Thyroid gland (tissue), 4 donors: Measurements from ENCODE around the gene PLXNC1. TPM values are rescaled to one million over a fixed set of nuclear protein-coding genes. Genes with fewer than 3 reads are reported as not detected.

Experiments used
- DNase-seq, 2 donors: peaks; one replicate each; pipeline ENCODE4 v3.0.0-alpha.2; 2019
- H3K27ac ChIP-seq, 3 donors: fragments of 200-600 bp; sonication (generic); 1 replicate in 2 of 3; 2 replicates in 1 of 3; pipeline ENCODE4 v1.5.1; 2016 to 2019; ENCODE audit warnings: mild to moderate bottlenecking in 1 of 3, moderate library complexity in 1 of 3
- H3K27me3 ChIP-seq: fragments of 200-600 bp; sonication (generic); one replicate; pipeline ENCODE4 v1.5.1; 2019
- H3K36me3 ChIP-seq, 2 donors: fragments of 200-600 bp; sonication (generic); one replicate each; pipeline ENCODE4 v1.5.1; 2016 to 2019
- H3K4me1 ChIP-seq, 2 donors: fragments of 200-600 bp; sonication (generic); one replicate each; pipeline ENCODE4 v1.5.1; 2017 to 2019
- H3K4me3 ChIP-seq, 3 donors: fragments of 200-600 bp; sonication (generic); replicated peaks in 1 of 3; 1 replicate in 2 of 3; 2 replicates in 1 of 3; pipeline ENCODE4 v1.5.1; 2016; ENCODE audit warnings: mild to moderate bottlenecking in 1 of 3
- H3K9me3 ChIP-seq: fragments of 200-600 bp; sonication (generic); one replicate; pipeline ENCODE4 v1.5.1; 2017
- CTCF ChIP-seq, 6 experiments: fragments of 200-600 bp in 3 of 6; fragments of 450-650 bp in 3 of 6; sonication (generic) in 3 of 6; IDR thresholded peaks; one replicate each; pipeline ENCODE4 v1.5.1; 2016 to 2019; ENCODE audit warnings: antibody characterized with exemption in 6 of 6, mild to moderate bottlenecking in 2 of 6, inconsistent platforms in 1 of 6, moderate library complexity in 1 of 6
- POLR2A ChIP-seq, 2 donors: fragments of 450-650 bp; IDR thresholded peaks; one replicate each; pipeline ENCODE4 v1.6.1; 2017; ENCODE audit warnings: antibody characterized with exemption in 2 of 2, mild to moderate bottlenecking in 2 of 2, moderate library complexity in 1 of 2
- WGBS, 2 donors: methylation state at CpG; one replicate each; pipeline ENCODE4 v1.1.5; 2017; 5-methylcytosine and 5-hydroxymethylcytosine counted together
- intact Hi-C: fragments of 100-400 bp; cut with DNase I; formaldehyde crosslinking; loops from one replicate; pipeline ENCODE4 v1.15.1; 2023
- total RNA-seq, 4 donors: library from RNA; depleted of rRNA; stranded (reverse); fragments of >200 nt; gene quantifications; one replicate each; pipeline ENCODE4 v1.2.3, GENCODE V29; 2016

PLXNC1 gene
- total RNA-seq, 4 donors from 2014 or later, result 4.5 to 7.2 (median 5.1) TPM

- 96 to 97% methylated on average over 4 of the region's 4 CpGs for WGBS, 2 donors
- TF ChIP-seq POLR2A (IDR thresholded peaks at IDR 0.05), result no peak
- TF ChIP-seq CTCF (IDR thresholded peaks at IDR 0.05), result no peak
Measured at GRCh38 chr12:94250130-94250529, 101.8 kb downstream of the PLXNC1 start.

GRCh38 chr12:94254270-94254669, 105.9 kb downstream of the PLXNC1 start:
- no peaks in the 10 kb centered on the region for H3K4me1 ChIP-seq
- TF ChIP-seq CTCF (IDR thresholded peaks at IDR 0.05), result no peak
- TF ChIP-seq POLR2A (IDR thresholded peaks at IDR 0.05), result no peak
- WGBS, 2 donors, result 79 to 85% methylated on average over 4 of the region's 4 CpGs
- H3K9me3 ChIP-seq, result no peaks in the 10 kb centered on the region
- no peak overlapping the region for H3K4me3 ChIP-seq
- intact Hi-C loops, result no loop called here
- no peaks in the 10 kb centered on the region for H3K36me3 ChIP-seq
- no peak overlapping the region for H3K27ac ChIP-seq
- no peaks in the 10 kb centered on the region for H3K27me3 ChIP-seq
- no peak for DNase-seq

More at GRCh38 chr12:94250130-94250529, 101.8 kb downstream of the PLXNC1 start:
- Histone ChIP-seq H3K9me3 (no peaks in the 10 kb centered on the region), H3K4me1 (no peaks in the 10 kb centered on the region), H3K27ac (no peak overlapping the region), H3K27me3 (no peaks in the 10 kb centered on the region), H3K4me3 (no peak overlapping the region), H3K36me3 (no peaks in the 10 kb centered on the region)
- DNase-seq, result no peak
- intact Hi-C loops, result no loop called here

DNA sequence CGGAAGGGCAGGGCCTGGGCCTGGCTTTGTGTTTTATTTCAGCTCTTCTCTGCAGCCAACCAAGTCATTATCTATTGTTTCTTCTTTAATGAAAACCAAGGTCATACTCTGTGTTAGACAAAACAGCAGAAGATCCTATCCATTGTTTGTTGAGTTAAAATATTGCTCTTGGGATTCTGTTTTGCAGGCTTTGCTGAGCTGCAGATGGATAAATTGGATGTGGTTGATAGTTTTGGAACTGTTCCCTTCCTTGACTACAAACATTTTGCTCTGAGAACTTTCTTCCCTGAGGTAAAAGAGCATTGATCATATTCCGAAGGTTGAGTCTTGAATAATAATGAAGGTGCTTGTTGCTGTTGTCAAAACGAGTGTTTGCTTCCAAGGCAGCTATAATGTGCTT, 106.6 kb downstream of the PLXNC1 start:
- Histone ChIP-seq H3K4me3 (no peak overlapping the region), H3K36me3 (no peaks in the 10 kb centered on the region), H3K27me3 (no peaks in the 10 kb centered on the region), H3K9me3 (no peaks in the 10 kb centered on the region), H3K4me1 (no peaks in the 10 kb centered on the region), H3K27ac (no peak overlapping the region)
- TF ChIP-seq POLR2A (IDR thresholded peaks at IDR 0.05), result no peak
- TF ChIP-seq CTCF (IDR thresholded peaks at IDR 0.05), result no peak
- intact Hi-C loops, result no loop called here
- DNase-seq, result no peak
- 89 to 91% methylated on average over 3 of the region's 3 CpGs for WGBS, 2 donors

GRCh38 chr12:94255428-94255827, 107.1 kb downstream of the PLXNC1 start:
- Histone ChIP-seq H3K4me3 (no peak overlapping the region), H3K4me1 (peaks cover 0 to under 1% of the 10 kb centered on the region in 2 donors), H3K36me3 (no peaks in the 10 kb centered on the region), H3K9me3 (no peaks in the 10 kb centered on the region), H3K27ac (no peak overlapping the region), H3K27me3 (no peaks in the 10 kb centered on the region)
- intact Hi-C loops, result no loop called here
- DNase-seq, result no peak
- TF ChIP-seq CTCF (IDR thresholded peaks at IDR 0.05), result no peak
- TF ChIP-seq POLR2A (IDR thresholded peaks at IDR 0.05), result no peak

- intact Hi-C loops, result no loop called here
- TF ChIP-seq POLR2A (IDR thresholded peaks at IDR 0.05) (no peak), CTCF (IDR thresholded peaks at IDR 0.05) (no peak)
- H3K4me3 ChIP-seq, result no peak overlapping the region
- WGBS, 2 donors, result 88 to 92% methylated on average over 2 of the region's 2 CpGs
- H3K27ac ChIP-seq, result no peak overlapping the region
- H3K9me3 ChIP-seq, result no peaks in the 10 kb centered on the region
- no peaks in the 10 kb centered on the region for H3K36me3 ChIP-seq
- H3K27me3 ChIP-seq, result no peaks in the 10 kb centered on the region
- peaks cover 20 to 27% of the 10 kb centered on the region in 2 donors for H3K4me1 ChIP-seq
- no peak for DNase-seq
Measured at GRCh38 chr12:94258593-94258992, 110.2 kb downstream of the PLXNC1 start.
